Glutamatergic neuron (in vitro differentiated cells): ENCODE results near the gene NUMB. TPM values are rescaled to one million over a fixed set of nuclear protein-coding genes. Genes with fewer than 3 reads are reported as not detected.

Experiments used
- DNase-seq: peaks from one replicate; pipeline ENCODE4 v3.0.0; 2022
- H3K27ac Mint-ChIP-seq: one replicate; pipeline ENCODE4 v1.8.0; 2020; ENCODE audit warnings: mild to moderate bottlenecking, mixed read lengths, inconsistent platforms; ENCODE audit not compliant: unreplicated experiment
- H3K27me3 Mint-ChIP-seq: one replicate; pipeline ENCODE4 v1.8.0; 2020; ENCODE audit warnings: mild to moderate bottlenecking, moderate library complexity, mixed read lengths, inconsistent platforms; ENCODE audit not compliant: unreplicated experiment
- H3K36me3 Mint-ChIP-seq: one replicate; pipeline ENCODE4 v1.8.0; 2020; ENCODE audit warnings: mild to moderate bottlenecking, mixed read lengths, inconsistent platforms; ENCODE audit not compliant: unreplicated experiment
- H3K4me1 Mint-ChIP-seq: one replicate; pipeline ENCODE4 v1.8.0; 2020; ENCODE audit warnings: mild to moderate bottlenecking, low read depth, mixed read lengths, inconsistent platforms; ENCODE audit not compliant: unreplicated experiment
- H3K4me3 Mint-ChIP-seq: one replicate; pipeline ENCODE4 v1.8.0; 2020; ENCODE audit warnings: mild to moderate bottlenecking, mixed read lengths, inconsistent platforms; ENCODE audit not compliant: unreplicated experiment
- H3K9me3 Mint-ChIP-seq: one replicate; pipeline ENCODE4 v1.8.0; 2020; ENCODE audit warnings: mild to moderate bottlenecking, moderate library complexity, mixed read lengths, inconsistent platforms; ENCODE audit not compliant: unreplicated experiment
- total RNA-seq: library from RNA; stranded (reverse); fragmentation: NEBNext Ultra II Directional; extraction: Animal tissue kit (Norgen Biotek cat#: 25700); gene quantifications from one replicate; pipeline ENCODE4 v1.2.1, GENCODE V29; 2021; ENCODE audit not compliant: unreplicated experiment
- TF ChIP-seq, protein P1 (sequence below): fragments of 200-600 bp; sonication (generic); IDR thresholded peaks from one replicate; pipeline ENCODE4 v1.5.0; 2021; ENCODE audit not compliant: partially characterized antibody, unreplicated experiment

The NUMB gene
- total RNA-seq, 1 donor from 2014 or later = 48.0 TPM

DNA sequence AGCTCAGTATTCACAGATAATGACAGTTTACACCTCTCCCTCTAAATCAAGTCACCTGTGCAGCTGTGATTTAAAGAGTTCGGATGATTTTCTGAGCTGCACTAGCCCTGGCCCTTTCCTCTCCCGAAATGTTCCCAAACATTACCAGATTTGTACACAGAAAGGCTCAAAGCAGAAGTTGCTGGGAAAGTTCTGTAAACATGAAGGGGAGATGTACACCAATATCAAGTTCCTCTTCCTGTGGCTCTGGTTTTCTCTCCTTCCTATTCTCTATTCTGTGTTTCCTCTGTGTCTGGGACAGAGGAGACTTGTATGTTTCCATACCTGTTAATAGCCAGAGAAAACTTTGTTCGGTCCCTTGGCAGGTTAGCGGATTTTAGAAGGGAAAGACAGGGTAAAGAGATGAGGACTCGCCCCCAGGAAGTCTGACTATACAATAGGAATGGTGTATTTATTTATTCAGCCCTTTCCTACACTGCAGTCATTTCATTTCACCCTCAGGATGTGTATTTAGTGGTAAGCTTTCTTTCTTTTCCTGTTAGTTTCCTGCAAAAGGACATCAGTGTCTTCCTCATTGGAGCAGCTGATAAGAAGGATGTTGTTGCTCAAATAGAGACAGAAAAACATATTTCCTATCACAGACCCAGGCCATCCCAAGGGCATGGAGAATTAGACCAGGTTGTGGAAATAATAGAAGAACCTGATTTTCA is 7.6 kb upstream of the NUMB start:
- Mint-ChIP-seq H3K4me1 (no peaks in the 10 kb centered on the region), H3K36me3 (no peaks in the 10 kb centered on the region), H3K27ac (no peak overlapping the region), H3K9me3 (no peaks in the 10 kb centered on the region), H3K4me3 (no peak overlapping the region), H3K27me3 (no peaks in the 10 kb centered on the region)
- TF ChIP-seq, protein P1, sequence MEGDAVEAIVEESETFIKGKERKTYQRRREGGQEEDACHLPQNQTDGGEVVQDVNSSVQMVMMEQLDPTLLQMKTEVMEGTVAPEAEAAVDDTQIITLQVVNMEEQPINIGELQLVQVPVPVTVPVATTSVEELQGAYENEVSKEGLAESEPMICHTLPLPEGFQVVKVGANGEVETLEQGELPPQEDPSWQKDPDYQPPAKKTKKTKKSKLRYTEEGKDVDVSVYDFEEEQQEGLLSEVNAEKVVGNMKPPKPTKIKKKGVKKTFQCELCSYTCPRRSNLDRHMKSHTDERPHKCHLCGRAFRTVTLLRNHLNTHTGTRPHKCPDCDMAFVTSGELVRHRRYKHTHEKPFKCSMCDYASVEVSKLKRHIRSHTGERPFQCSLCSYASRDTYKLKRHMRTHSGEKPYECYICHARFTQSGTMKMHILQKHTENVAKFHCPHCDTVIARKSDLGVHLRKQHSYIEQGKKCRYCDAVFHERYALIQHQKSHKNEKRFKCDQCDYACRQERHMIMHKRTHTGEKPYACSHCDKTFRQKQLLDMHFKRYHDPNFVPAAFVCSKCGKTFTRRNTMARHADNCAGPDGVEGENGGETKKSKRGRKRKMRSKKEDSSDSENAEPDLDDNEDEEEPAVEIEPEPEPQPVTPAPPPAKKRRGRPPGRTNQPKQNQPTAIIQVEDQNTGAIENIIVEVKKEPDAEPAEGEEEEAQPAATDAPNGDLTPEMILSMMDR = no peak
- no peak for DNase-seq

GRCh38 chr14:73463411-73463810 is 5.1 kb upstream of the NUMB start:
- no peak for DNase-seq
- Mint-ChIP-seq H3K9me3 (peaks cover 4% of the 10 kb centered on the region), H3K4me3 (no peak overlapping the region), H3K27ac (no peak overlapping the region), H3K4me1 (peaks cover 2% of the 10 kb centered on the region), H3K27me3 (peaks cover 3% of the 10 kb centered on the region), H3K36me3 (no peaks in the 10 kb centered on the region)
- TF ChIP-seq, protein P1 = no peak

GRCh38 chr14:73462815-73463214 is 4.5 kb upstream of the NUMB start:
- Mint-ChIP-seq H3K27ac (no peak overlapping the region), H3K36me3 (no peaks in the 10 kb centered on the region), H3K9me3 (peaks cover 6% of the 10 kb centered on the region), H3K4me1 (peaks cover 2% of the 10 kb centered on the region), H3K27me3 (peaks cover 4% of the 10 kb centered on the region), H3K4me3 (no peak overlapping the region)
- DNase-seq = no peak
- TF ChIP-seq, protein P1 = no peak

DNA sequence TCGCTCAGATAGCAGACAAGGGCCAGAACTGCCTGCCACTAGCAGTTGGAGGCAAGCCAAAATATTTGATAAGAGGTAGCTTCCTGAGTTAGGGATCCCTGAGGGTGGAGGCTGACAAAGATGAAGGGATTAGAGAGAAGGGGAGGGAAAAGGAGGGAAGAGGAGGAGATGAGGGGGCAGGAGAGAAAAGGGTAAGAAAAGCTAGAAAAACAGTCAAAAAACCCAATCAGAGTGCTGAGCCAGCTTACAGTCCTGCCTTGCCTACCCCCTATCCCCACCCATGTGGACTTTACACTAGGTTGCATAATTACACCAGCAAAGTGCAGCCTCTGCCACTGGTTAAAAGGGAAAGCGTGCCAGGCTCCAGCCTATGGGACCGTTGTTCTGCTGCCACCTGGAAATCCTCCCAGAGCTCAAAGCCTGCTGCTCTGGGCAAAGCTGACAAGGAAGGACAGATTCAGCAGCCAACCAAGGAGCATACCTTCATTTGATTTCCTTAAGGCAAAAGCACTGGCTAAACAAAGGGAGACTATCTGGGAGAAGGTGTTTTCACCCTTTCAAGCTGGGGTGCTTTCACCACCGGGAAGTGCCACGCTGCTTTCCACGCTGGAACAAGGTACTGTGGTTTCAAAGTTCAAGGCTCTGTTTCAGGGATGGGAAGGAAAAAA is 3.8 kb upstream of the NUMB start:
- Mint-ChIP-seq H3K27me3 (peaks cover 4% of the 10 kb centered on the region), H3K9me3 (peaks cover 6% of the 10 kb centered on the region), H3K36me3 (no peaks in the 10 kb centered on the region), H3K4me1 (peaks cover 6% of the 10 kb centered on the region), H3K4me3 (no peak overlapping the region), H3K27ac (no peak overlapping the region)
- DNase-seq = no peak
- TF ChIP-seq, protein P1 = no peak

GRCh38 chr14:73461478-73462047 is 3.2 kb upstream of the NUMB start:
- Mint-ChIP-seq H3K27ac (no peak overlapping the region), H3K27me3 (peaks cover 4% of the 10 kb centered on the region), H3K4me3 (no peak overlapping the region), H3K4me1 (peaks cover 10% of the 10 kb centered on the region), H3K9me3 (peaks cover 6% of the 10 kb centered on the region), H3K36me3 (no peaks in the 10 kb centered on the region)
- TF ChIP-seq, protein P1 = no peak
- no peak for DNase-seq
